ENCODE measurements around the gene SEMA6B. TPM values are rescaled to one million over a fixed set of nuclear protein-coding genes. Genes with fewer than 3 reads are reported as not detected.

Gene SEMA6B
- total RNA-seq, 1 donor from 2014 or later, result 8.3 TPM

DNA sequence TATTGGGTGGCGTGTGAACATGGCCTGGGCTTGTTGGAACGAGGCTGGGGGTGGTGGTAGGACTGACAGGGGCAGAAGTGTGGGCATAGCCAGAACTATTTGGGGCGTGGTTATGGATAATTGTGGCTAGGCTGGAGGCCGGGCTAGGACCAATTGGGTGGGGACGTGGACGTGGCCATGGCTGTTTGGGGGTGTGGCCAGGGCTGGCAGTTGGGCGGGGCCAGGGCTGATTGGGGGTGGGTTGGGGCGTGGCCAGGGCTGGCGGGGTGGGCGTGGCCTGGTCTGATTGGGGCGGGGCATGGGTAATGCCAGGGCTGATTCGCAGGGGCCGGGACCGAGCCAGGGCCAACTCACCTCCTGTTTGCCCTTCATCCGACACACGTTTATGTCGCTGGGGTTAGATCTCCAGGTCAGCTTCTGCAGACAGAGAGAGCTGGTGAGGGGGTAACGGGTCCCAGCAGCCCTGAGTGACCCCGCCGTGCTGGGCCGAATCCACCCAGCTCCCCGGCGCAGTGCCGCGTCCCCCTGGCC lies 2.8 kb downstream of the SEMA6B start:
- no peaks in the 10 kb centered on the region for H3K4me1 ChIP-seq
- DNase-seq (ENCODE audit: extremely low spot score in 2 of 2), result no peak
- H3K27me3 ChIP-seq, result no peaks in the 10 kb centered on the region
- no peak for TF ChIP-seq CTCF (IDR thresholded peaks at IDR 0.05)
- H3K4me3 ChIP-seq, result no peak overlapping the region
- no peaks in the 10 kb centered on the region for H3K9me3 ChIP-seq
- intact Hi-C loops (cut with DNase I), result no loop called here
- H3K36me3 ChIP-seq, result no peaks in the 10 kb centered on the region
- no peak overlapping the region for H3K27ac ChIP-seq

- Histone ChIP-seq H3K4me1 (no peaks in the 10 kb centered on the region), H3K9me3 (no peaks in the 10 kb centered on the region), H3K27ac (no peak overlapping the region), H3K27me3 (no peaks in the 10 kb centered on the region), H3K36me3 (no peaks in the 10 kb centered on the region), H3K4me3 (no peak overlapping the region)
- intact Hi-C loops (cut with DNase I), result no loop called here
- DNase-seq (ENCODE audit: extremely low spot score in 2 of 2), result no peak
- no peak for TF ChIP-seq POLR2A (IDR thresholded peaks at IDR 0.05)
- no peak for TF ChIP-seq CTCF (IDR thresholded peaks at IDR 0.05)
- no peak for TF ChIP-seq POLR2AphosphoS5 (IDR thresholded peaks at IDR 0.05; ENCODE audit: insufficient read depth in 1 of 2, low read depth in 1 of 2)
These were observed 3.6 kb downstream of the SEMA6B start for GRCh38 chr19:4555657-4556561.

DNA sequence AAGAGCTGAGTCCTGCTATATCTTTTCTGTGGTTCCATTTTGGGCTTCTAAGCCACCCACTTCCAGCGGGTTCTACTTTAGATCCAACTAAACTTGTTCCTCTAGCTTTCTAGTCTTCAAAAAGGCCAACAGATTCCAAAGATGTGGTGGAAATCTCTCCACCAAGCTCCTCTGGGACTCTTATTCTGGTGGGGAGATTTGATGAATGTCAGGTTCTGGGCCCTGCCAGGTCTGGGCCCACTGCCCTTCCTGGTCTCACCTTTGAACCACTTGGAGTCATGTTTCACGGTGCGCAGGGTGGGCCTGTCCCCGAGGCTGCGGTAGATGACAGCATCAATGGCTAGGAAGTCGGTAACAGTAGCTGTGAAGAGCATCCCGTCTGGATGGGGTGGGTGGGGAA lies 4.8 kb downstream of the SEMA6B start:
- no peaks in the 10 kb centered on the region for H3K27me3 ChIP-seq
- no peaks in the 10 kb centered on the region for H3K4me1 ChIP-seq
- no peaks in the 10 kb centered on the region for H3K36me3 ChIP-seq
- intact Hi-C loops (cut with DNase I), result no loop called here
- TF ChIP-seq POLR2A (IDR thresholded peaks at IDR 0.05), result no peak
- H3K4me3 ChIP-seq, result no peak overlapping the region
- no peak overlapping the region for H3K27ac ChIP-seq
- DNase-seq (ENCODE audit: extremely low spot score in 2 of 2), result no peak
- H3K9me3 ChIP-seq, result no peaks in the 10 kb centered on the region

DNA sequence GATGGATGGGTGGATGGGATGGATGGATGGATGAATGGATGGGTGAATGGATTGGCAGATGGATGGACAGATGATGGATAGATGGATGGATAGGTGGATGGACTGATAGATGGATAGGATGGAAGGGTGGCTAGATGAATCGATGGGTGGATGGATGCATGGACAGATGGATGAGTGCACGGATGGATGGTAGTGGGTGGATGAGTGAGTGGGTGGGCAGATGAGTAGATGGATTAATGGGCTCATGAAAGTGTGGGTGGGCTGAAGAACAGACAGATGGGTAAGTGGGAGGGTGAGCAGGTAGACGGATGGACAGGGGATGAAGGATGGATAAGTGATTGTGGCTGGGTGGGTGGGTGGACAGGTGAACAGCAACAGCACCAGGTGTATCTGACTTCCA lies 5.7 kb downstream of the SEMA6B start:
- no peaks in the 10 kb centered on the region for H3K36me3 ChIP-seq
- H3K4me1 ChIP-seq, result no peaks in the 10 kb centered on the region
- no peaks in the 10 kb centered on the region for H3K27me3 ChIP-seq
- no peak overlapping the region for H3K4me3 ChIP-seq
- intact Hi-C loops (cut with DNase I), result no loop called here
- TF ChIP-seq POLR2A (IDR thresholded peaks at IDR 0.05) (no peak), CTCF (IDR thresholded peaks at IDR 0.05) (no peak), POLR2AphosphoS5 (IDR thresholded peaks at IDR 0.05; ENCODE audit: insufficient read depth in 1 of 2, low read depth in 1 of 2) (no peak)
- no peak overlapping the region for H3K27ac ChIP-seq
- DNase-seq (ENCODE audit: extremely low spot score in 2 of 2), result no peak
- no peaks in the 10 kb centered on the region for H3K9me3 ChIP-seq

DNA sequence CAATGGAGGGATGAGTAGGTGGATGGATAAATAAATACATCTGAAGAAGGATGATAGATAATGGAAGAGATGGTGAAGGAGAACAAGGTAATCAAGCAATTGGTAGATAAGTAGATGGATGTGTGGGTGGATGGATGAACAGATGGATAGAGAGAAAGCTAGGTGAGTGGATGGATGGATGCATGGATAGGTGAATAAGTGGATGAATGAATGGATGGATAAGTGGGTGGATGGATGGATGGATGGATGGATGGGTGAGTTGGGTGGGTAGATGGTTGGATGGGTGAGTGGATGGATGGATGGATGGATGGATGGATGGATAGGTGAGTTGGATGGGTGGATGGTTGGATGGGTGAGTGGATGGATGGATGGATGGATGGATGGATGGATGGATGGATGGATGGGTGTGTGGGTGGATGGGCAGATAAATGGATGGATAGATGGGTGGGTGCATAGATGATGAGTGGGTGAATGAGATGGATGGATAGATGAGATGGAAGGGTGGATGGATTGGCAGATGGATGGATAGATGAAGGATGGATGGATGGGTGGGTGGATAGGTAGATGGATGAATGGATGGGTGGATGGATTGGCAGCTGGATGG lies 6.3 kb downstream of the SEMA6B start:
- TF ChIP-seq POLR2A (IDR thresholded peaks at IDR 0.05) (no peak), CTCF (IDR thresholded peaks at IDR 0.05) (no peak)
- no peaks in the 10 kb centered on the region for H3K9me3 ChIP-seq
- intact Hi-C loops (cut with DNase I), result no loop called here
- H3K27ac ChIP-seq, result no peak overlapping the region
- no peak for DNase-seq (ENCODE audit: extremely low spot score in 2 of 2)
- H3K4me3 ChIP-seq, result no peak overlapping the region
- H3K4me1 ChIP-seq, result no peaks in the 10 kb centered on the region
- no peaks in the 10 kb centered on the region for H3K27me3 ChIP-seq
- no peaks in the 10 kb centered on the region for H3K36me3 ChIP-seq
